Loucy (cell line): ENCODE results near the gene PPIG.
"Not testable (repeated sequence)": the region's sequence is repeated elsewhere in the genome, so short reads cannot be mapped to it uniquely, and the experiment has no call there.

Experiments used
- H2AFZ ChIP-seq: fragments of 200-600 bp; sonication (generic); 2 replicates; pipeline ENCODE4 v1.6.0; 2016; ENCODE audit warnings: antibody characterized with exemption, mild to moderate bottlenecking, low read length, moderate library complexity
- H3F3A ChIP-seq: fragments of 200-600 bp; 2 replicates; pipeline ENCODE4 v1.6.0; 2016; ENCODE audit warnings: antibody characterized with exemption, low read depth, mild to moderate bottlenecking
- H3K27me3 ChIP-seq: fragments of 200-600 bp; sonication (generic); 2 replicates; pipeline ENCODE4 v1.6.1; 2014; ENCODE audit warnings: low read length, mild to moderate bottlenecking; ENCODE audit not compliant: insufficient read depth, poor library complexity, severe bottlenecking
- H3K36me3 ChIP-seq: fragments of 200-600 bp; sonication (generic); 2 replicates; pipeline ENCODE4 v1.6.1; 2016; ENCODE audit warnings: low read length; ENCODE audit not compliant: insufficient read depth
- H3K4me1 ChIP-seq: fragments of 200-600 bp; sonication (generic); 2 replicates; pipeline ENCODE4 v1.5.1; 2014; ENCODE audit warnings: low read length, mild to moderate bottlenecking; ENCODE audit not compliant: insufficient read depth, poor library complexity, severe bottlenecking
- H3K4me2 ChIP-seq: fragments of 200-600 bp; sonication (generic); 2 replicates; pipeline ENCODE4 v1.6.0; 2014; ENCODE audit warnings: antibody characterized with exemption, low read length, low read depth, mild to moderate bottlenecking; ENCODE audit not compliant: poor library complexity, severe bottlenecking
- H3K4me3 ChIP-seq: fragments of 200-600 bp; sonication (generic); 2 replicates; pipeline ENCODE4 v1.5.1; 2014; ENCODE audit warnings: low read length, mild to moderate bottlenecking, mixed read lengths; ENCODE audit not compliant: poor library complexity, severe bottlenecking
- H3K79me2 ChIP-seq: fragments of 200-600 bp; sonication (generic); 2 replicates; pipeline ENCODE4 v1.6.1; 2014; ENCODE audit warnings: low read length; ENCODE audit not compliant: insufficient read depth
- H3K9ac ChIP-seq: fragments of 200-600 bp; sonication (generic); 2 replicates; pipeline ENCODE4 v1.6.0; 2014; ENCODE audit warnings: mild to moderate bottlenecking, low read depth, low read length, moderate library complexity; ENCODE audit not compliant: poor library complexity, severe bottlenecking
- H3K9me2 ChIP-seq: fragments of 200-600 bp; sonication (generic); replicated peaks from 2 replicates; pipeline ENCODE4 v1.6.1; 2016; ENCODE audit warnings: low read depth, low read length, mixed read lengths
- H3K9me3 ChIP-seq: fragments of 200-600 bp; sonication (generic); 2 replicates; pipeline ENCODE4 v1.6.1; 2014; ENCODE audit warnings: mild to moderate bottlenecking, antibody characterized with exemption, low read length, low read depth; ENCODE audit not compliant: insufficient read depth
- H4K20me1 ChIP-seq: fragments of 200-600 bp; sonication (generic); 2 replicates; pipeline ENCODE4 v1.6.0; 2014; ENCODE audit warnings: antibody characterized with exemption, low read length, mild to moderate bottlenecking; ENCODE audit not compliant: insufficient read depth, poor library complexity, severe bottlenecking
- EZH2phosphoT487 ChIP-seq: fragments of 200-600 bp; IDR thresholded peaks from 2 replicates; pipeline ENCODE4 v1.6.1; 2018; ENCODE audit warnings: antibody characterized with exemption, mild to moderate bottlenecking, moderate library complexity, borderline replicate concordance
- TF ChIP-seq, protein P1 (sequence below): fragments of 200-600 bp; sonication (generic); conservative IDR thresholded peaks from 2 replicates; pipeline ENCODE4 v1.5.1; 2014; ENCODE audit warnings: mild to moderate bottlenecking, antibody characterized with exemption, low read length

The PPIG gene

DNA sequence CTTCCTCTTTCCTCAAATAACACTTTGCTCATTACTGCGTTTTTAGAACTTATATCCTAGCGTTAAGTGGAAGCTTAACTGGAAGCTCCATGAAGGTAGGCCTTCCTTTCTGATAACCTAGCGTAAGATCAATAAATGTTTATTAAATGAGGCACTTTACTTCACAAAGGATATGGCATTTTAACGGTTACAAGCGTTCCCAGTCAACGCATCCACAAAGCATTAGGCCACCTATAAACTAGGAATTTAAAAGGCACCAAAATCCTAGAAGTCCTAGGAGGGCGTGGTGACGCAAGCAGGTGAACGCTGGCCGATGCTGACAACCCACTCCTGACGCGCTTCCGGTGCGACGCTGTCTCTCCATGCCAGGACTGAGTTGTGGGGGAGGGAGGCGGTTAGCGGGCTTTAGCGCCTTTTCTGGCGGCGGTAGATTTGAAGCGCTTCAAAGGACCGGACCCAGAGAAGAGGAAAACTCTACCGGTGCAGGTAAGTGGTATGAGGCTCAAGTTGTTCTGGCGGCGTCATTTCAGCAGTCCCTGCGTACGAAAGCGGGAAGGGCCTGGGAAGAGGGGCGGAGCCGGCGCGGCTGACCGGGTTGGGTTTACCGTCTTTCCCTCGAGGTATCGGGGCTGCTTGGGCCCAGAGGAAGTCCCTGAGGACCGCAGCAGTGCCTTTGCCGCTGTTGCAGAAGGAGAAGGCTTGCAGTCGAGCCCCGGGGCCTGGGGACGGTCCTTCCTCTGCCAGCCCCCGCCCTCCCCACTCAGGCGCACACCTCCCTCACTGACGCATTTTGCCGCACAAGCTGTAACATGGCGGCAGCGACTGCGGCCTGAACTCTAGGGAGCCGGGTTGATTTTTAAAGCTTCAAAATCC is at the start of gene PPIG:
PPIG (plus strand) TSS at position 347 of the 873 bp plus-strand sequence. CDS start 19,691 bp downstream, outside the sequence.
- peaks cover 6% of the 10 kb centered on the region for H3K27me3 ChIP-seq
- H2AFZ ChIP-seq: peak within 1 kb of the TSS; percentile 94
- H3K9me2 ChIP-seq: no peaks in the 10 kb centered on the region
- no peaks in the 10 kb centered on the region for H3K36me3 ChIP-seq
- H4K20me1 ChIP-seq: peaks cover 39% of the 10 kb centered on the region
- no peaks in the 10 kb centered on the region for H3F3A ChIP-seq
- H3K4me2 ChIP-seq: peak within 1 kb of the TSS; percentile 82
- peaks cover 3% of the 10 kb centered on the region; the same call in 1 of the 2 replicates for H3K9me3 ChIP-seq
- H3K9ac ChIP-seq: peak within 1 kb of the TSS; percentile 85
- H3K79me2 ChIP-seq: peaks cover 48% of the 10 kb centered on the region
- peak within 1 kb of the TSS; percentile 90 for H3K4me3 ChIP-seq
- no peak for TF ChIP-seq EZH2phosphoT487
- TF ChIP-seq, protein P1, sequence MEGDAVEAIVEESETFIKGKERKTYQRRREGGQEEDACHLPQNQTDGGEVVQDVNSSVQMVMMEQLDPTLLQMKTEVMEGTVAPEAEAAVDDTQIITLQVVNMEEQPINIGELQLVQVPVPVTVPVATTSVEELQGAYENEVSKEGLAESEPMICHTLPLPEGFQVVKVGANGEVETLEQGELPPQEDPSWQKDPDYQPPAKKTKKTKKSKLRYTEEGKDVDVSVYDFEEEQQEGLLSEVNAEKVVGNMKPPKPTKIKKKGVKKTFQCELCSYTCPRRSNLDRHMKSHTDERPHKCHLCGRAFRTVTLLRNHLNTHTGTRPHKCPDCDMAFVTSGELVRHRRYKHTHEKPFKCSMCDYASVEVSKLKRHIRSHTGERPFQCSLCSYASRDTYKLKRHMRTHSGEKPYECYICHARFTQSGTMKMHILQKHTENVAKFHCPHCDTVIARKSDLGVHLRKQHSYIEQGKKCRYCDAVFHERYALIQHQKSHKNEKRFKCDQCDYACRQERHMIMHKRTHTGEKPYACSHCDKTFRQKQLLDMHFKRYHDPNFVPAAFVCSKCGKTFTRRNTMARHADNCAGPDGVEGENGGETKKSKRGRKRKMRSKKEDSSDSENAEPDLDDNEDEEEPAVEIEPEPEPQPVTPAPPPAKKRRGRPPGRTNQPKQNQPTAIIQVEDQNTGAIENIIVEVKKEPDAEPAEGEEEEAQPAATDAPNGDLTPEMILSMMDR: no peak
- peaks cover 27% of the 10 kb centered on the region for H3K4me1 ChIP-seq

- not testable (repeated sequence) for H3K36me3 ChIP-seq, H3K79me2 ChIP-seq, H3K4me2 ChIP-seq, H3F3A ChIP-seq, H4K20me1 ChIP-seq, H3K9me2 ChIP-seq, H3K9ac ChIP-seq, H3K4me1 ChIP-seq, H3K27me3 ChIP-seq, H3K4me3 ChIP-seq, H2AFZ ChIP-seq, H3K9me3 ChIP-seq
Measured at GRCh38 chr2:169539460-169539859, 44.7 kb upstream of the PPIG start.

GRCh38 chr2:169540146-169540545 is 44.0 kb upstream of the PPIG start:
- no peaks in the 10 kb centered on the region for H3K27me3 ChIP-seq
- no peak overlapping the region for H3K4me2 ChIP-seq
- H3K36me3 ChIP-seq: peaks cover 3% of the 10 kb centered on the region; the same call in 1 of the 2 replicates
- no peak for TF ChIP-seq EZH2phosphoT487
- TF ChIP-seq, protein P1: no peak
- peaks cover 3% of the 10 kb centered on the region; the same call in 1 of the 2 replicates for H3F3A ChIP-seq
- H3K9ac ChIP-seq: no peak overlapping the region
- H4K20me1 ChIP-seq: no peaks in the 10 kb centered on the region
- no peaks in the 10 kb centered on the region for H3K4me1 ChIP-seq
- H3K79me2 ChIP-seq: no peaks in the 10 kb centered on the region
- H2AFZ ChIP-seq: no peak overlapping the region
- H3K9me3 ChIP-seq: no peaks in the 10 kb centered on the region
- no peak overlapping the region for H3K4me3 ChIP-seq
- no peaks in the 10 kb centered on the region for H3K9me2 ChIP-seq
